Nephron progenitor cell (in vitro differentiated cells): Measurements from ENCODE around the gene SLX1A.
A peak's percentile ranks its signal among the peaks of the same experiment; 100 is the strongest.
"Not testable (repeated sequence)": the region's sequence is repeated elsewhere in the genome, so short reads cannot be mapped to it uniquely, and the experiment has no call there.

Experiments
- DNase-seq: peaks from one replicate; pipeline ENCODE4 v3.0.0; 2021
- H3K27ac Mint-ChIP-seq: 2 replicates; pipeline ENCODE4 v1.8.0; 2021; ENCODE audit warnings: mild to moderate bottlenecking, moderate library complexity, mixed read lengths
- H3K27me3 Mint-ChIP-seq: 2 replicates; pipeline ENCODE4 v1.8.0; 2021; ENCODE audit warnings: mild to moderate bottlenecking, low read depth, mixed read lengths; ENCODE audit not compliant: poor library complexity
- H3K36me3 Mint-ChIP-seq: 2 replicates; pipeline ENCODE4 v1.8.0; 2021; ENCODE audit warnings: low read depth, mixed read lengths
- H3K4me1 Mint-ChIP-seq: 2 replicates; pipeline ENCODE4 v1.8.0; 2021; ENCODE audit warnings: mixed read lengths
- H3K4me3 Mint-ChIP-seq: 2 replicates; pipeline ENCODE4 v1.8.0; 2021; ENCODE audit warnings: mild to moderate bottlenecking, moderate library complexity, mixed read lengths
- H3K9me3 Mint-ChIP-seq: 2 replicates; pipeline ENCODE4 v1.8.0; 2021; ENCODE audit warnings: mild to moderate bottlenecking, moderate library complexity, mixed read lengths
- TF ChIP-seq, protein P1 (sequence below): fragments of 200-600 bp; sonication (generic); IDR thresholded peaks from 2 replicates; pipeline ENCODE4 v1.5.0; 2021; ENCODE audit warnings: antibody characterized with exemption

The SLX1A gene

DNA sequence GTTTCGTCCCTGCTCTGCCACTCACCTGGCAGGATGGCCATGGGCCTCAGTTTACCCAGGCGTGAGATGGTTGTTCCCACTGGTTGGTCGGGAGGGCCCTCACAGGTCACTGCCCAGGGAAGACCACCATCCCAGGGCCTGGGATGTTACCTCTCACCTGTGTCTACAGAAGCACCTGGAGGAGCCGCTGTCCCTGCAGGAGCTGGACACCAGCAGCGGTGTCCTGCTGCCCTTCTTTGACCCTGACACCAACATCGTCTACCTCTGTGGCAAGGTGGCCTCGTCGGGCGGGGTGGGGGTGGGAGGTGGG is 6.2 kb upstream of the SLX1A start:
- no peak overlapping the region for H3K4me3 Mint-ChIP-seq
- TF ChIP-seq, protein P1, sequence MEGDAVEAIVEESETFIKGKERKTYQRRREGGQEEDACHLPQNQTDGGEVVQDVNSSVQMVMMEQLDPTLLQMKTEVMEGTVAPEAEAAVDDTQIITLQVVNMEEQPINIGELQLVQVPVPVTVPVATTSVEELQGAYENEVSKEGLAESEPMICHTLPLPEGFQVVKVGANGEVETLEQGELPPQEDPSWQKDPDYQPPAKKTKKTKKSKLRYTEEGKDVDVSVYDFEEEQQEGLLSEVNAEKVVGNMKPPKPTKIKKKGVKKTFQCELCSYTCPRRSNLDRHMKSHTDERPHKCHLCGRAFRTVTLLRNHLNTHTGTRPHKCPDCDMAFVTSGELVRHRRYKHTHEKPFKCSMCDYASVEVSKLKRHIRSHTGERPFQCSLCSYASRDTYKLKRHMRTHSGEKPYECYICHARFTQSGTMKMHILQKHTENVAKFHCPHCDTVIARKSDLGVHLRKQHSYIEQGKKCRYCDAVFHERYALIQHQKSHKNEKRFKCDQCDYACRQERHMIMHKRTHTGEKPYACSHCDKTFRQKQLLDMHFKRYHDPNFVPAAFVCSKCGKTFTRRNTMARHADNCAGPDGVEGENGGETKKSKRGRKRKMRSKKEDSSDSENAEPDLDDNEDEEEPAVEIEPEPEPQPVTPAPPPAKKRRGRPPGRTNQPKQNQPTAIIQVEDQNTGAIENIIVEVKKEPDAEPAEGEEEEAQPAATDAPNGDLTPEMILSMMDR: no peak
- no peaks in the 10 kb centered on the region for H3K9me3 Mint-ChIP-seq

GRCh38 chr16:30187971-30188561 is 5.6 kb upstream of the SLX1A start:
- Mint-ChIP-seq H3K36me3 (no peaks in the 10 kb centered on the region), H3K4me3 (no peak overlapping the region), H3K4me1 (peaks cover 9% of the 10 kb centered on the region), H3K27ac (no peak overlapping the region), H3K27me3 (no peaks in the 10 kb centered on the region), H3K9me3 (no peaks in the 10 kb centered on the region)
- TF ChIP-seq, protein P1: no peak
- DNase-seq: no peak

More for the DNA sequence above, 6.2 kb upstream of the SLX1A start:
- DNase-seq: no peak
- Mint-ChIP-seq H3K27ac (no peak overlapping the region), H3K27me3 (peaks cover 1% of the 10 kb centered on the region), H3K36me3 (no peaks in the 10 kb centered on the region), H3K4me1 (peaks cover 9% of the 10 kb centered on the region)

- H3K9me3 Mint-ChIP-seq, H3K27me3 Mint-ChIP-seq, DNase-seq, H3K4me3 Mint-ChIP-seq, H3K4me1 Mint-ChIP-seq, H3K27ac Mint-ChIP-seq, H3K36me3 Mint-ChIP-seq: not testable (repeated sequence)
Observed at GRCh38 chr16:30191158-30191557, 2.5 kb upstream of the SLX1A start.

DNA sequence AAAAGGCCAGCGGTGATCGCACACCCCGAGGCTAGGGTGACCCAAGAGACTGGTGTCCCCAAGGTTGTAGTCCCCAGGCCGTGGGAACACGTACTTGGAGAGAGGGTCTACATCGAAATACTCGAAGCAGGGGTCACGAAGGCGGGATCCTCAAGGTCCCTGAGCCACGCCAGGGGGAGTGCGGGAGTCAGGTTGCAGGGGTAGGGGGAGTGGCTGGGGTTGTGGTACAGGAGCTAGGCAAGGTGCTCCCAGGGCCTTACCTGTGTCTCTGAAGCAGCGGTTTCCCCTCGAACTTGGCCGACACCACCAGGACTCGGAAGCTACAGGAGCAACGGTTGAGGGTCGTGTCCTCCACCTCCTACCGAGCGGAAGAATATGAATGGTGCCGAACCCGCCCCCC is 577 bp upstream of the SLX1A start:
- H3K4me1 Mint-ChIP-seq, H3K27me3 Mint-ChIP-seq, H3K27ac Mint-ChIP-seq, H3K9me3 Mint-ChIP-seq, H3K36me3 Mint-ChIP-seq, DNase-seq, H3K4me3 Mint-ChIP-seq: not testable (repeated sequence)

DNA sequence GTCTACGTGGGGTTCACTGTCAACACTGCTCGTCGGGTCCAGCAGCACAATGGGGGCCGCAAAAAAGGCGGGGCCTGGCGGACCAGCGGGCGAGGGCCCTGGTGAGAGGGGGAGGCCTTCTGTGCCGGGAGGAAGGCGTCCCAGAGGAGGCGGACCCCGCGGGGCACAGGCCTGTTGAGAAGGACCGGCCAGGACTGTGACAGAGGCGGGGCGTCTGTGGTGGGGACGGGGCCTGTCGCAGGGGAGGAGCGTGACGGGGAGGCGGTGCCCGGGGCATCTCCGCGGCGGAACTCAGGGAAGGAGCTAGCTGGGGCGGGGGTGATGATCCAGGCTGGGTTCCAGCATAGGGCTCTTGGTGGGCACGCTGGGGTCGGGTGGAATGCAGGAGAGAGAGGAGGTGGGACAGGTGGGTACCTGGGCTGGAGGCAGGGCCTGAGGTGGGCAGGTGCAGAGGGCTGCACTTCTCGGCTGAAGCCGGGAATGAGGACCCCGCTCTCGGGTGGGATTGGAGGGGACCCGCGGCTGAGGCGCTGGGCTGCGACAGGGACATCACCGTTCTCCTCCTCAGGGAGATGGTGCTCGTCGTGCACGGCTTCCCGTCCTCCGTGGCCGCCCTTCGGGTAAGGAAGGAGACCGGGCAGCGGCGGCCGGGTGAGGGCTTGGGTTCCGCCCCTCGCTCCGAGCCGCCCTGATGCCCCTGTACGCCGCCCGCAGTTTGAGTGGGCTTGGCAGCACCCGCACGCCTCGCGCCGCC is 674 bp downstream of the SLX1A start:
- H3K36me3 Mint-ChIP-seq, H3K27me3 Mint-ChIP-seq, H3K4me3 Mint-ChIP-seq, H3K4me1 Mint-ChIP-seq, H3K9me3 Mint-ChIP-seq, H3K27ac Mint-ChIP-seq: not testable (repeated sequence)
- peak; percentile 20 for DNase-seq

DNA sequence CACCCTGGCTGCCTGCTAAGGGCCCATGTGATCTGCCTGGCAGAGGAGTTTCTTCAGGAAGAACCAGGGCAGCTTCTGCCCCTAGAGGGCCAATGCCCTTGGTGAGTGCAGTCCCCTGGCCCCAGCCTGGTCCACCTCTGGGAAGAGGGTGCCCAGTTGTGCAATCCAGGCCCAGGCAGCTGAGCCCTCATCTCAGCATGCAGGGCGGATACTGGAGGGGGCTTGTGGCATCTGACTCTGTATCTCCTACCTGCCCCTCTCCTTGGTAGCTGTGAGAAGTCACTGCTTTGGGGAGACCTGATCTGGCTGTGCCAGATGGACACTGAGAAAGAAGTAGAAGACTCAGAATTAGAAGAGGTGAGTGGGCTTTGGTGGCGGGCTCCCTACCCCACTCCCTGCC is 3.3 kb downstream of the SLX1A start:
- not testable (repeated sequence) for H3K27me3 Mint-ChIP-seq, H3K4me1 Mint-ChIP-seq, H3K4me3 Mint-ChIP-seq, H3K36me3 Mint-ChIP-seq, DNase-seq, H3K9me3 Mint-ChIP-seq, H3K27ac Mint-ChIP-seq

DNA sequence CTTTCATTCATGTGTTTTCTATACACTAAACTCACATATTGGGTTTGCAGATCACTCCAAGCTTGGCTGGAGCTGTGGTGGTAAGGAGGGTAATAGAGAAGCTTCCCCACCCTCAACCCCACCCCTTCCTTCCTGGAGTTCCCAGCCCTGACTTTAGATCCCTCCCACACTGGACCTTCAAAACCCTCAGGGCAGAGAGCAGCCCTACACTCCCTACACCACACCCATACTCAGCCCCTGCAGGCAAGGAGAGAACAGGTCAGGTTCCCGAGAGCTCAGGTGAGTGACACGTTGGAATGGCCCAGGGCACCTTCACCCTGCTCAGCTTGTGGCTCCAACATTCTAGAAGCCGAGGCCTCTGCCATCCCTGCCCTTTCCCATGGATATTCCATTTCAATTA is 5.4 kb downstream of the SLX1A start, which contains the start of gene SULT1A3:
Gene SULT1A3 (plus strand): TSS at position 207 of the 400 bp plus-strand sequence. CDS start 1,474 bp downstream, outside the sequence.
- H3K36me3 Mint-ChIP-seq, H3K27me3 Mint-ChIP-seq, H3K4me3 Mint-ChIP-seq, H3K27ac Mint-ChIP-seq, H3K4me1 Mint-ChIP-seq, H3K9me3 Mint-ChIP-seq, DNase-seq: not testable (repeated sequence)

GRCh38 chr16:30199608-30200343 is 6.1 kb downstream of the SLX1A start:
- H3K4me1 Mint-ChIP-seq, H3K36me3 Mint-ChIP-seq, H3K9me3 Mint-ChIP-seq: not testable (repeated sequence)

GRCh38 chr16:30205541-30206236 is 12.0 kb downstream of the SLX1A start:
- H3K36me3 Mint-ChIP-seq, H3K4me1 Mint-ChIP-seq, H3K27ac Mint-ChIP-seq, H3K4me3 Mint-ChIP-seq, H3K27me3 Mint-ChIP-seq, H3K9me3 Mint-ChIP-seq: not testable (repeated sequence)
- DNase-seq: peak; percentile 26

More at GRCh38 chr16:30199608-30200343, 6.1 kb downstream of the SLX1A start:
- not testable (repeated sequence) for H3K27me3 Mint-ChIP-seq, H3K27ac Mint-ChIP-seq, H3K4me3 Mint-ChIP-seq, DNase-seq

GRCh38 chr16:30206252-30206651 is 12.6 kb downstream of the SLX1A start:
- not testable (repeated sequence) for H3K27ac Mint-ChIP-seq, H3K4me3 Mint-ChIP-seq, DNase-seq, H3K27me3 Mint-ChIP-seq, H3K36me3 Mint-ChIP-seq, H3K4me1 Mint-ChIP-seq, H3K9me3 Mint-ChIP-seq

DNA sequence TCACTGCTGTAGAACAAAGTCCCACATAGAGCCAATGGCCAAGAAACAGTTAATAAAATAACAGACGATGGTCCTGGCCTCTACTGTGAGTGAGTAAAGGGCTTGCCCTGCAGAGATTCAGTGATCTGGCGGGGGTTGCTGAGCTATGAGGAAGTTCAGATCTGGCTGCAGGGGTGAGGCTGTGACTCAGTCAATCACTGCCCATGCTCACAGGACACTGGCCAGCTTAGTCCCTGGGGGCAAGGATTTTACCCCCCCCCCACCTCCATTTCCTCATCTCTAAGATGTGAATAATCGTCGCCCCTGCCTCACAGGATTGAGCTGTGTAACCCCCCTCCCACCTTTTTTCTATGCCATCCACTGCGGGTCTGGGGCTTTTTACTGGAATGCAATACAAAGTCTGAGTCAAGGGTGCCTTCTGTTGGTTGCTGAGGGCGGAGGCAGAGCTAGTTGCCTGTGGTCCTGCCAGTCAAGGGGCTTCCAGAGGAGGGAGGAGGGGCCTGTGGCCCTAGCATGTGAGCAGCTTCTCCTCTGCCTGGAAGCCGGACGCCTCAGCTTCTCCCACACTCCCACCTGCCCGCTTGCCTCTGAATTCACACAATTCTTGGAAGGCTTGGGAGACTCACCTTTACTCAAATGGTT is 13.5 kb downstream of the SLX1A start:
- H3K27me3 Mint-ChIP-seq, H3K9me3 Mint-ChIP-seq, H3K4me3 Mint-ChIP-seq, H3K36me3 Mint-ChIP-seq, H3K27ac Mint-ChIP-seq, H3K4me1 Mint-ChIP-seq: not testable (repeated sequence)
- DNase-seq: peak; percentile 3

DNA sequence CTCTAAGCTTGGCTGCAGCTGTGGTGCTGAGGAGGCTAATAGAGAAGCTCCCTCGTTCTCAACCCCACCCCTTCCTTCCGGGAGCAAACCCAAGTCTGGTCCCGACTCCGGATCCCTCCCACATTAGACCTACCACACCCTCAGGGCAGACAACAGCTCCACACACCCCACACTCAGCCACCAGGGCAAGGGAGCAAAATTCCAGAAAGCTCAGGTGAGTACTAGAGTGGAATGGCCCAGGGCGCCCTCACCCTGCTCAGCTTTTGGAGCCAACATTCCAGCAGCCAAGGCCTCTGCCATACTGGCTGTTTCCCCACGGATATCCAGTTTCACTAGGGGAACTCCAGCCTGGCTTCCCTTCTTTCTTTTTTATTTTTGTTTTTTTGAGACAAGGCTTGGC is 15.4 kb downstream of the SLX1A start:
- H3K4me1 Mint-ChIP-seq, H3K36me3 Mint-ChIP-seq, H3K27ac Mint-ChIP-seq, H3K27me3 Mint-ChIP-seq, H3K4me3 Mint-ChIP-seq, DNase-seq, H3K9me3 Mint-ChIP-seq: not testable (repeated sequence)
